Measurements from ENCODE around the gene PPFIA2.

The PPFIA2 gene

DNA sequence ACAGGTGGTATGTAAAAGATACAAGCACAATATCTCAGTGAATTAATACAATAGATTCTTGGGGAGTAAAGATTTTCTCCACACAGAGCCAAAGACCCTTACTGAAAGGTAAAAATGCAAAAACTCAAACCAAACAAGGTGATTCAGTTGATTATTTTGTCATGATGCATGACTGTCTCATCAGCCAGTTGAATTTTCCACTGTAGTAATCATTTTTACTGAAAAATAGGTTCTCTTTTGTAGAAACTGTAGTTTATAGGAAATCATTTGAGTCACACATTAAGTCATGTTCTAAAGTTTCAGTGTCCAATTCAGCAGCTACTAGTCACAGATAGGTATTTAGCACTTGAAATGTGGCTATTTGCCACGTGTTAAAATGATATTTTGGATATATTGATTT is 53.6 kb downstream of the PPFIA2 start:
- H3K9me3 ChIP-seq = no peaks in the 10 kb centered on the region
- no peak overlapping the region for H3K27ac ChIP-seq
- H3K4me3 ChIP-seq (ENCODE audit: low read depth in 1 of 2, low read length in 1 of 2) = no peak overlapping the region
- no peaks in the 10 kb centered on the region for H3K36me3 ChIP-seq
- H3K27me3 ChIP-seq = no peaks in the 10 kb centered on the region
- TF ChIP-seq, protein P1, sequence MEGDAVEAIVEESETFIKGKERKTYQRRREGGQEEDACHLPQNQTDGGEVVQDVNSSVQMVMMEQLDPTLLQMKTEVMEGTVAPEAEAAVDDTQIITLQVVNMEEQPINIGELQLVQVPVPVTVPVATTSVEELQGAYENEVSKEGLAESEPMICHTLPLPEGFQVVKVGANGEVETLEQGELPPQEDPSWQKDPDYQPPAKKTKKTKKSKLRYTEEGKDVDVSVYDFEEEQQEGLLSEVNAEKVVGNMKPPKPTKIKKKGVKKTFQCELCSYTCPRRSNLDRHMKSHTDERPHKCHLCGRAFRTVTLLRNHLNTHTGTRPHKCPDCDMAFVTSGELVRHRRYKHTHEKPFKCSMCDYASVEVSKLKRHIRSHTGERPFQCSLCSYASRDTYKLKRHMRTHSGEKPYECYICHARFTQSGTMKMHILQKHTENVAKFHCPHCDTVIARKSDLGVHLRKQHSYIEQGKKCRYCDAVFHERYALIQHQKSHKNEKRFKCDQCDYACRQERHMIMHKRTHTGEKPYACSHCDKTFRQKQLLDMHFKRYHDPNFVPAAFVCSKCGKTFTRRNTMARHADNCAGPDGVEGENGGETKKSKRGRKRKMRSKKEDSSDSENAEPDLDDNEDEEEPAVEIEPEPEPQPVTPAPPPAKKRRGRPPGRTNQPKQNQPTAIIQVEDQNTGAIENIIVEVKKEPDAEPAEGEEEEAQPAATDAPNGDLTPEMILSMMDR (IDR thresholded peaks at IDR 0.05) = no peak
- H3K4me1 ChIP-seq (ENCODE audit: control insufficient read depth in 1 of 2, insufficient read depth in 1 of 2, low read depth in 1 of 2, low read length in 1 of 2) = no peaks in the 10 kb centered on the region

DNA sequence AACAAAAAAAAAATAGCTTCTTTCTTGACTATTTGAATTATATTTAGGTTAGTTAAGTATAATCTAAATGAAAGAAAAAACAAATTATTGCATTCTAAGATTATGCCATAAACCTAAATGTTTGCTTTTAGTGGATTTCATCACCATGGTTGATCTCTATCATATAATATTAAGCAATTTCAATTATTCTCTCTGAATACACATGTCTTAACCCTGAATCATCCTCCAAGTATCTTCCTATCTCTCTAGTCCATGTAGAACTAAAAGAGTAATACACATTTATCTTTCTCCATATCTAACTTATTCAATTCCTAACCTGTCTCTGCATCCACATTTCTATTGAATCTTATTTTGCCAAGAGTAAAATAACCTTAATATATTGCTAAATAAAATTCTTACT is 59.6 kb downstream of the PPFIA2 start:
- no peaks in the 10 kb centered on the region for H3K27me3 ChIP-seq
- TF ChIP-seq, protein P1 (IDR thresholded peaks at IDR 0.05) = no peak
- no peaks in the 10 kb centered on the region for H3K4me1 ChIP-seq (ENCODE audit: control insufficient read depth in 1 of 2, insufficient read depth in 1 of 2, low read depth in 1 of 2, low read length in 1 of 2)
- no peaks in the 10 kb centered on the region for H3K36me3 ChIP-seq
- H3K27ac ChIP-seq = no peak overlapping the region
- no peaks in the 10 kb centered on the region for H3K9me3 ChIP-seq
- H3K4me3 ChIP-seq (ENCODE audit: low read depth in 1 of 2, low read length in 1 of 2) = no peak overlapping the region

DNA sequence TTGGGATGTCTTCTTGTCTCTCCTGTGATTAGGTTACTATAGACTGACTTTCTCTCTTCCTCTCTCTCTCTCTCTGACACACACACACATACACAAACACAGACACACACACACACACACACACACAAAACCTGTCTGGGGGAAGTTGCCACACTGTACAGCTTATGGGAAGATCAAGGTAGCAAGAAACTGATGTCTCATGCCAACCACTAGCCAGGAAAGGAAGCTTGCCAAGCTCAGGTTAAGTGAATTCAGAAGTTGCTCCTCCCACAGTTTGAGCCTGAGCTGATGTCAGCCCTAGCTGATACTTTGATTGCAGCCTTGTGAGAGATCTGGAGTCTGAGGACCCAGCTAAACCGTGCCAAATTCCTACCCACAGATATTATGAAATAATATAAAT is 67.1 kb downstream of the PPFIA2 start:
- TF ChIP-seq, protein P1 (IDR thresholded peaks at IDR 0.05) = no peak
- Histone ChIP-seq H3K27ac (no peak overlapping the region), H3K9me3 (no peaks in the 10 kb centered on the region), H3K4me3 (ENCODE audit: low read depth in 1 of 2, low read length in 1 of 2) (no peak overlapping the region), H3K27me3 (no peaks in the 10 kb centered on the region), H3K36me3 (no peaks in the 10 kb centered on the region), H3K4me1 (ENCODE audit: control insufficient read depth in 1 of 2, insufficient read depth in 1 of 2, low read depth in 1 of 2, low read length in 1 of 2) (no peaks in the 10 kb centered on the region)

DNA sequence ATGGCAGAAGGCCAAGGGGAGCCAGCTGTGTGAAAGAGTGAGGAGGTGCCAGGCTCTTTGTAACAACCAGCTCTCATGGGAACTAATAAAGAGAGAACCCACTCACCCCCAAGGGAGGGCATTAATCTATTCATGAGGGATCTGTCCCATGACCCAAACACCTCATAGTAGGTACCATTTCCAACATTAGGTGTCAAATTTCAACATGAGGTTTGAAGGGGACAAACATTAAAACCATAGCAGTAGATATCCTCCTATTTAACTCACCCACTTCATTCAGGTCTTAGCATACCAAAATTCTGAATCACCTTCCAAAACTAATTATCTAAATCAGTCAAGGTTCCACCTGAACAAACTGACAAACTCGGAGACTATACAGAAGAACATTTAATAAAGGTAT is 75.3 kb downstream of the PPFIA2 start:
- TF ChIP-seq, protein P1 (IDR thresholded peaks at IDR 0.05) = no peak
- Histone ChIP-seq H3K36me3 (no peaks in the 10 kb centered on the region), H3K27me3 (no peaks in the 10 kb centered on the region), H3K4me3 (ENCODE audit: low read depth in 1 of 2, low read length in 1 of 2) (no peak overlapping the region), H3K9me3 (no peaks in the 10 kb centered on the region), H3K27ac (no peak overlapping the region), H3K4me1 (ENCODE audit: control insufficient read depth in 1 of 2, insufficient read depth in 1 of 2, low read depth in 1 of 2, low read length in 1 of 2) (no peaks in the 10 kb centered on the region)

DNA sequence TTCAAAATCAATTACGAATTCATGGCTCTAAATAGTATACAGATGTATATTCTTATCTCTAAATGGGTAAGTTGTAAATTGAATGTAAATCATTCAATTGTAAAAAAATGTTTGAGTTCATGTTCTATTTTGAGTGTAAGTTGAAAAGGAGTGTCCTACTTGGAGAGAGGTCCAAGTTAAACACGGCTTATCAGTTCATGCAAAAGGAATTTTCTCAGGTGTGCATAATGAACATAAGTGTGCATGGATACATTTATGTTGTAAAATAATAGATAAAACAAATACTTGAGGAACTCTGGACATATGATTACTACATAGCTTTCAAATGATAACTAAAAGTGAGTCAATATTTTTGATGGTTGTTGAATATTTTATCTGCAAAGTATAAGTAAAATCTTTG is 79.5 kb downstream of the PPFIA2 start:
- Histone ChIP-seq H3K9me3 (no peaks in the 10 kb centered on the region), H3K4me1 (ENCODE audit: control insufficient read depth in 1 of 2, insufficient read depth in 1 of 2, low read depth in 1 of 2, low read length in 1 of 2) (no peaks in the 10 kb centered on the region), H3K27me3 (no peaks in the 10 kb centered on the region), H3K36me3 (no peaks in the 10 kb centered on the region), H3K4me3 (ENCODE audit: low read depth in 1 of 2, low read length in 1 of 2) (no peak overlapping the region), H3K27ac (no peak overlapping the region)
- TF ChIP-seq, protein P1 (IDR thresholded peaks at IDR 0.05) = no peak

DNA sequence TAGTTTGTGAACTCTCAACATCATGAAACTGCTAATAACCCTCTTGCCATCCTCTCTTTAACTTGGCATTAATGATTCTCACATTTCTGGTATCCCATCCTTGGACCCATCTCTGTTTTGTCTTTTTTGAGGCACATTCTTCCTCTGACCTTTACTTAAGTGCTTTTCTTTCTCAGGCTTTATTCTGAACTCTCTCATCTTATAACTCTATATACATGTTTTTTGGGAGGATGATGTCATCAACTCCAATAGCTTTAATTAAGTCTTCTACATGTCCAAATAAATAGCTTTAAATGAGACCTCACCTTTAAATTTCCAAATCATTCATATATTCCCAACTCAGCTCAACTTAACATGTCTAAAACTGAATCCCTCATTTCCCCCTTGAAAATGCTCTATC is 88.4 kb downstream of the PPFIA2 start:
- no peak overlapping the region for H3K27ac ChIP-seq
- no peak overlapping the region for H3K4me3 ChIP-seq (ENCODE audit: low read depth in 1 of 2, low read length in 1 of 2)
- H3K27me3 ChIP-seq = no peaks in the 10 kb centered on the region
- no peaks in the 10 kb centered on the region for H3K9me3 ChIP-seq
- no peaks in the 10 kb centered on the region for H3K36me3 ChIP-seq
- TF ChIP-seq, protein P1 (IDR thresholded peaks at IDR 0.05) = no peak
- no peaks in the 10 kb centered on the region for H3K4me1 ChIP-seq (ENCODE audit: control insufficient read depth in 1 of 2, insufficient read depth in 1 of 2, low read depth in 1 of 2, low read length in 1 of 2)
